Measurements from ENCODE around the gene ZNF891. TPM values are rescaled to one million over a fixed set of nuclear protein-coding genes. Genes with fewer than 3 reads are reported as not detected.

The ZNF891 gene
- total and polyA plus RNA-seq, 5 donors, result 0.86 to 1.5 (median 1.3) TPM

- Histone ChIP-seq H3K4me3 (ENCODE audit: low read length) (peak overlapping the region; percentile 0), H3K27ac (ENCODE audit: low read length) (no peak overlapping the region), H3K9me3 (ENCODE audit: control insufficient read depth, low read length) (peaks cover 21% of the 10 kb centered on the region), H3K4me1 (ENCODE audit: control insufficient read depth, insufficient read depth, low read length) (no peaks in the 10 kb centered on the region), H3K27me3 (ENCODE audit: control insufficient read depth, insufficient read depth) (no peaks in the 10 kb centered on the region)
- DNase-seq (no peak), ATAC-seq (no peak)
- WGBS, result 96% methylated on average over 3 of the region's 3 CpGs
- intact Hi-C loops (cut with DNase I), result no loop called here
These were observed 9.5 kb downstream of the ZNF891 start for GRCh38 chr12:133120385-133121191.

- no peak for ATAC-seq
- intact Hi-C loops (cut with DNase I), result loop anchor here in 1 of 4 donors (5.0 kb wide), 1 partner anchor 51 kb away; no protein-coding TSS in a partner anchor
These were observed 21.9 kb downstream of the ZNF891 start for GRCh38 chr12:133108150-133108549.

GRCh38 chr12:133107121-133107520 lies 23.0 kb downstream of the ZNF891 start:
- no peaks in the 10 kb centered on the region for H3K4me1 ChIP-seq (ENCODE audit: control insufficient read depth, insufficient read depth, low read length)
- intact Hi-C loops (cut with DNase I), result loop anchor here in 1 of 4 donors (5.0 kb wide), 1 partner anchor 50 kb away; no protein-coding TSS in a partner anchor
- no peak for DNase-seq
- H3K9me3 ChIP-seq (ENCODE audit: control insufficient read depth, low read length), result peaks cover 15% of the 10 kb centered on the region
- no peak overlapping the region for H3K4me3 ChIP-seq (ENCODE audit: low read length)
- 99% methylated on average over 1 of the region's 1 CpG for WGBS
- no peak overlapping the region for H3K27ac ChIP-seq (ENCODE audit: low read length)
- no peak for ATAC-seq
- no peaks in the 10 kb centered on the region for H3K27me3 ChIP-seq (ENCODE audit: control insufficient read depth, insufficient read depth)

More at GRCh38 chr12:133108150-133108549, 21.9 kb downstream of the ZNF891 start:
- H3K27ac ChIP-seq (ENCODE audit: low read length), result no peak overlapping the region
- no peak for DNase-seq
- WGBS, result 98% methylated on average over 2 of the region's 2 CpGs
- H3K9me3 ChIP-seq (ENCODE audit: control insufficient read depth, low read length), result peaks cover 14% of the 10 kb centered on the region
- H3K27me3 ChIP-seq (ENCODE audit: control insufficient read depth, insufficient read depth), result no peaks in the 10 kb centered on the region
- no peaks in the 10 kb centered on the region for H3K4me1 ChIP-seq (ENCODE audit: control insufficient read depth, insufficient read depth, low read length)
- peak overlapping the region; percentile 40 for H3K4me3 ChIP-seq (ENCODE audit: low read length)

GRCh38 chr12:133106253-133106652 lies 23.8 kb downstream of the ZNF891 start:
- H3K9me3 ChIP-seq (ENCODE audit: control insufficient read depth, low read length), result peaks cover 18% of the 10 kb centered on the region

GRCh38 chr12:133105620-133106019 lies 24.5 kb downstream of the ZNF891 start:
- Histone ChIP-seq H3K27me3 (ENCODE audit: control insufficient read depth, insufficient read depth) (no peaks in the 10 kb centered on the region), H3K27ac (ENCODE audit: low read length) (no peak overlapping the region), H3K4me3 (ENCODE audit: low read length) (no peak overlapping the region), H3K9me3 (ENCODE audit: control insufficient read depth, low read length) (peaks cover 18% of the 10 kb centered on the region), H3K4me1 (ENCODE audit: control insufficient read depth, insufficient read depth, low read length) (no peaks in the 10 kb centered on the region)
- ATAC-seq, result no peak
- DNase-seq, result no peak
- WGBS, result 98% methylated on average over 3 of the region's 3 CpGs
- intact Hi-C loops (cut with DNase I), result loop anchor here in 1 of 4 donors (5.0 kb wide), 1 partner anchor 48 kb away; no protein-coding TSS in a partner anchor

More at GRCh38 chr12:133106253-133106652, 23.8 kb downstream of the ZNF891 start:
- H3K4me1 ChIP-seq (ENCODE audit: control insufficient read depth, insufficient read depth, low read length), result no peaks in the 10 kb centered on the region
- H3K4me3 ChIP-seq (ENCODE audit: low read length), result peak overlapping the region; percentile 5
- no peaks in the 10 kb centered on the region for H3K27me3 ChIP-seq (ENCODE audit: control insufficient read depth, insufficient read depth)
- intact Hi-C loops (cut with DNase I), result loop anchor here in 1 of 4 donors (5.0 kb wide), 1 partner anchor 49 kb away; no protein-coding TSS in a partner anchor
- H3K27ac ChIP-seq (ENCODE audit: low read length), result no peak overlapping the region
- 97% methylated on average over 5 of the region's 5 CpGs for WGBS
- DNase-seq, result no peak
- ATAC-seq, result no peak

GRCh38 chr12:133083345-133083744 lies 46.7 kb downstream of the ZNF891 start:
- WGBS, result 97% methylated on average over 6 of the region's 6 CpGs

GRCh38 chr12:133081159-133081780 lies 48.8 kb downstream of the ZNF891 start:
- ATAC-seq (no peak), DNase-seq (peak in 2 of 3 donors; percentile 50 to 67)
- Histone ChIP-seq H3K27ac (ENCODE audit: low read length) (peak overlapping the region; percentile 100), H3K4me1 (ENCODE audit: control insufficient read depth, insufficient read depth, low read length) (no peaks in the 10 kb centered on the region), H3K27me3 (ENCODE audit: control insufficient read depth, insufficient read depth) (no peaks in the 10 kb centered on the region), H3K4me3 (ENCODE audit: low read length) (peak overlapping the region; percentile 66), H3K9me3 (ENCODE audit: control insufficient read depth, low read length) (peaks cover 14% of the 10 kb centered on the region)
- WGBS, result 23% methylated on average over 17 of the region's 17 CpGs
- intact Hi-C loops (cut with DNase I), result loop anchor here in 2 of 4 donors (5.0 kb wide), 2 partner anchors 44 to 46 kb away; partner anchors contain the start of gene ZNF84 (in 1 of the 2)

More at GRCh38 chr12:133083345-133083744, 46.7 kb downstream of the ZNF891 start:
- Histone ChIP-seq H3K4me1 (ENCODE audit: control insufficient read depth, insufficient read depth, low read length) (no peaks in the 10 kb centered on the region), H3K4me3 (ENCODE audit: low read length) (peak overlapping the region; percentile 5), H3K27ac (ENCODE audit: low read length) (no peak overlapping the region), H3K9me3 (ENCODE audit: control insufficient read depth, low read length) (peaks cover 10% of the 10 kb centered on the region), H3K27me3 (ENCODE audit: control insufficient read depth, insufficient read depth) (no peaks in the 10 kb centered on the region)
- ATAC-seq (no peak), DNase-seq (no peak)
- intact Hi-C loops (cut with DNase I), result loop anchor here in 2 of 4 donors (5.0 kb wide), 2 partner anchors 44 to 46 kb away; partner anchors contain the start of gene ZNF84 (in 1 of the 2)

- peak; percentile 91 to 95 for ATAC-seq
- intact Hi-C loops (cut with DNase I), result loop anchor here in 2 of 4 donors (5.0 kb wide), 2 partner anchors 43 to 47 kb away; partner anchors contain the start of gene ZNF84 (in 1 of the 2)
- WGBS, result under 1% methylated on average over 69 of the region's 69 CpGs
- Histone ChIP-seq H3K27me3 (ENCODE audit: control insufficient read depth, insufficient read depth) (no peaks in the 10 kb centered on the region), H3K27ac (ENCODE audit: low read length) (peak within 1 kb of the TSS; percentile 100), H3K9me3 (ENCODE audit: control insufficient read depth, low read length) (peaks cover 11% of the 10 kb centered on the region), H3K4me3 (ENCODE audit: low read length) (peak within 1 kb of the TSS; percentile 66), H3K4me1 (ENCODE audit: control insufficient read depth, insufficient read depth, low read length) (no peaks in the 10 kb centered on the region)
- DNase-seq, result peak; percentile 97 to 99 (median 98)
These were observed 49.5 kb downstream of the ZNF891 start, which contains the start of gene ZNF140 for GRCh38 chr12:133080368-133081158. TSS of gene ZNF140 (plus strand) at chr12:133080923. CDS start at chr12:133081321, 398 bp downstream.

- Histone ChIP-seq H3K27ac (ENCODE audit: low read length) (peak overlapping the region; percentile 100), H3K27me3 (ENCODE audit: control insufficient read depth, insufficient read depth) (no peaks in the 10 kb centered on the region), H3K4me1 (ENCODE audit: control insufficient read depth, insufficient read depth, low read length) (no peaks in the 10 kb centered on the region), H3K4me3 (ENCODE audit: low read length) (peak overlapping the region; percentile 66), H3K9me3 (ENCODE audit: control insufficient read depth, low read length) (peaks cover 9% of the 10 kb centered on the region)
- DNase-seq, result peak; percentile 99
- ATAC-seq, result peak; percentile 98
- under 1% methylated on average over 22 of the region's 22 CpGs for WGBS
- intact Hi-C loops (cut with DNase I), result loop anchor here in 2 of 4 donors (5.0 kb wide), 2 partner anchors 43 to 47 kb away; partner anchors contain the start of gene ZNF84 (in 1 of the 2)
These were observed 50.1 kb downstream of the ZNF891 start for GRCh38 chr12:133080026-133080367.

- Histone ChIP-seq H3K4me1 (ENCODE audit: control insufficient read depth, insufficient read depth, low read length) (no peaks in the 10 kb centered on the region), H3K4me3 (ENCODE audit: low read length) (no peak overlapping the region), H3K27ac (ENCODE audit: low read length) (no peak overlapping the region), H3K9me3 (ENCODE audit: control insufficient read depth, low read length) (peaks cover 12% of the 10 kb centered on the region), H3K27me3 (ENCODE audit: control insufficient read depth, insufficient read depth) (no peaks in the 10 kb centered on the region)
- 79% methylated on average over 2 of the region's 2 CpGs for WGBS
- ATAC-seq (no peak), DNase-seq (no peak)
- intact Hi-C loops (cut with DNase I), result no loop called here
These were observed 56.2 kb downstream of the ZNF891 start for GRCh38 chr12:133073836-133074235.

Measured in right cardiac atrium (tissue), 5 donors.